ENCODE measurements around the gene NEDD9.

NEDD9 gene

GRCh38 chr6:11172501-11173327 lies 59.8 kb downstream of the NEDD9 start:
- peak; percentile 77 for DNase-seq

GRCh38 chr6:11171952-11172351 lies 60.5 kb downstream of the NEDD9 start:
- DNase-seq: no peak

GRCh38 chr6:11168091-11168635 lies 64.3 kb downstream of the NEDD9 start:
- DNase-seq: no peak

GRCh38 chr6:11166948-11167347 lies 65.5 kb downstream of the NEDD9 start:
- DNase-seq: no peak

- DNase-seq: peak; percentile 34
Measured at GRCh38 chr6:11164717-11165646, 67.5 kb downstream of the NEDD9 start.

- peak; percentile 67 for DNase-seq
Measured at GRCh38 chr6:11163932-11164331, 68.5 kb downstream of the NEDD9 start.

- no peak for DNase-seq
Measured at GRCh38 chr6:11162262-11162661, 70.2 kb downstream of the NEDD9 start.

- DNase-seq: no peak
Measured at GRCh38 chr6:11161031-11161956, 71.2 kb downstream of the NEDD9 start.

- no peak for DNase-seq
Measured at GRCh38 chr6:11160199-11160598, 72.3 kb downstream of the NEDD9 start.

- DNase-seq: no peak
Measured at GRCh38 chr6:11155589-11155988, 76.9 kb downstream of the NEDD9 start.

GRCh38 chr6:11153447-11153846 lies 79.0 kb downstream of the NEDD9 start:
- no peak for DNase-seq

- no peak for DNase-seq
Measured at GRCh38 chr6:11152581-11152980, 79.9 kb downstream of the NEDD9 start.

- DNase-seq: no peak
Measured at GRCh38 chr6:11151488-11151887, 81.0 kb downstream of the NEDD9 start.

- no peak for DNase-seq
Measured at GRCh38 chr6:11149551-11149950, 82.9 kb downstream of the NEDD9 start.

GRCh38 chr6:11146117-11146826 lies 86.2 kb downstream of the NEDD9 start:
- no peak for DNase-seq

- DNase-seq: peak; percentile 82
Measured at GRCh38 chr6:11144393-11144851, 88.0 kb downstream of the NEDD9 start.

GRCh38 chr6:11143394-11144371 lies 88.8 kb downstream of the NEDD9 start:
- peak; percentile 32 for DNase-seq

GRCh38 chr6:11142296-11143027 lies 90.0 kb downstream of the NEDD9 start:
- no peak for DNase-seq

- no peak for DNase-seq
Measured at GRCh38 chr6:11141295-11141694, 91.2 kb downstream of the NEDD9 start.

GRCh38 chr6:11140056-11140455 lies 92.4 kb downstream of the NEDD9 start:
- no peak for DNase-seq

Data from activated CD4-positive, alpha-beta T cell treated with anti-CD3 and anti-CD28 coated beads, Interleukin-2, Interleukin-6, amounts not matched to agents 100 ng/mL and 50 ng/mL, durations not matched to agents 16 hours and 8 hours (primary cell).